DND-41 (cell line): ENCODE measurements around the gene SPDYE6.

ENCODE experiments used
- ATAC-seq: fragments of 200-7000 bp; cut with Tn5 transposase; 3 replicates; pipeline ENCODE4 v1.9.1; 2021; ENCODE audit warnings: low read depth; ENCODE audit not compliant: insufficient read depth
- DNase-seq: peaks from one replicate; pipeline ENCODE4 v3.0.0-alpha.2; 2020
- H2AFZ ChIP-seq: 2 replicates; pipeline ENCODE4 v1.6.0; 2012; ENCODE audit warnings: low read depth, low read length
- H3K27ac ChIP-seq: 2 replicates; pipeline ENCODE4 v1.5.1; 2012; ENCODE audit warnings: low read length, inconsistent platforms
- H3K27me3 ChIP-seq: fragments of 200-600 bp; sonication (generic); 2 replicates; pipeline ENCODE4 v1.6.0; 2012; ENCODE audit warnings: low read length, mild to moderate bottlenecking, inconsistent platforms; ENCODE audit not compliant: insufficient read depth, poor library complexity
- H3K36me3 ChIP-seq: 2 replicates; pipeline ENCODE4 v1.5.1; 2012; ENCODE audit warnings: low read length, inconsistent platforms; ENCODE audit not compliant: insufficient read depth
- H3K4me1 ChIP-seq: 2 replicates; pipeline ENCODE4 v1.5.1; 2012; ENCODE audit warnings: mild to moderate bottlenecking, low read length; ENCODE audit not compliant: insufficient read depth
- H3K4me2 ChIP-seq: 2 replicates; pipeline ENCODE4 v1.6.0; 2012; ENCODE audit warnings: mild to moderate bottlenecking, moderate library complexity, low read length, inconsistent platforms; ENCODE audit not compliant: insufficient read depth
- H3K4me3 ChIP-seq, 2 experiments: fragments of 200-600 bp in 1 of 2; shearing (Covaris generic) in 1 of 2; 2 replicates each; pipeline ENCODE4 v1.5.1; 2012 to 2016; ENCODE audit warnings: inconsistent platforms in 2 of 2, low read length in 2 of 2, mild to moderate bottlenecking in 2 of 2, low read depth in 1 of 2, moderate library complexity in 1 of 2
- H3K79me2 ChIP-seq: 2 replicates; pipeline ENCODE4 v1.6.0; 2012; ENCODE audit warnings: low read length, inconsistent platforms; ENCODE audit not compliant: insufficient read depth
- H3K9ac ChIP-seq: 2 replicates; pipeline ENCODE4 v1.6.0; 2012; ENCODE audit warnings: low read depth, mild to moderate bottlenecking, inconsistent platforms, low read length, moderate library complexity
- H3K9me3 ChIP-seq: 2 replicates; pipeline ENCODE4 v1.5.1; 2012; ENCODE audit warnings: low read length, moderate library complexity, mild to moderate bottlenecking, inconsistent platforms; ENCODE audit not compliant: insufficient read depth, severe bottlenecking
- H4K20me1 ChIP-seq: 2 replicates; pipeline ENCODE4 v1.6.0; 2012; ENCODE audit warnings: low read length; ENCODE audit not compliant: insufficient read depth
- EZH2 ChIP-seq: IDR thresholded peaks from 3 replicates; pipeline ENCODE4 v1.6.1; 2012; ENCODE audit warnings: borderline replicate concordance, low read depth, mild to moderate bottlenecking, moderate library complexity, low read length, inconsistent platforms; ENCODE audit not compliant: severe bottlenecking
- TF ChIP-seq, protein P1 (sequence below): IDR thresholded peaks from 2 replicates; pipeline ENCODE4 v1.5.1; 2012; ENCODE audit warnings: borderline replicate concordance, low read length, moderate library complexity, mild to moderate bottlenecking; ENCODE audit not compliant: poor library complexity, severe bottlenecking; ENCODE audit errors: extremely low read depth

The SPDYE6 gene

GRCh38 chr7:102395592-102395872 is 39.3 kb upstream of the SPDYE6 start:
- TF ChIP-seq EZH2, result no peak
- TF ChIP-seq, protein P1, sequence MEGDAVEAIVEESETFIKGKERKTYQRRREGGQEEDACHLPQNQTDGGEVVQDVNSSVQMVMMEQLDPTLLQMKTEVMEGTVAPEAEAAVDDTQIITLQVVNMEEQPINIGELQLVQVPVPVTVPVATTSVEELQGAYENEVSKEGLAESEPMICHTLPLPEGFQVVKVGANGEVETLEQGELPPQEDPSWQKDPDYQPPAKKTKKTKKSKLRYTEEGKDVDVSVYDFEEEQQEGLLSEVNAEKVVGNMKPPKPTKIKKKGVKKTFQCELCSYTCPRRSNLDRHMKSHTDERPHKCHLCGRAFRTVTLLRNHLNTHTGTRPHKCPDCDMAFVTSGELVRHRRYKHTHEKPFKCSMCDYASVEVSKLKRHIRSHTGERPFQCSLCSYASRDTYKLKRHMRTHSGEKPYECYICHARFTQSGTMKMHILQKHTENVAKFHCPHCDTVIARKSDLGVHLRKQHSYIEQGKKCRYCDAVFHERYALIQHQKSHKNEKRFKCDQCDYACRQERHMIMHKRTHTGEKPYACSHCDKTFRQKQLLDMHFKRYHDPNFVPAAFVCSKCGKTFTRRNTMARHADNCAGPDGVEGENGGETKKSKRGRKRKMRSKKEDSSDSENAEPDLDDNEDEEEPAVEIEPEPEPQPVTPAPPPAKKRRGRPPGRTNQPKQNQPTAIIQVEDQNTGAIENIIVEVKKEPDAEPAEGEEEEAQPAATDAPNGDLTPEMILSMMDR, result no peak
- peak overlapping the region; percentile 27 for H3K27ac ChIP-seq
- H3K4me1 ChIP-seq, result peaks cover 19% of the 10 kb centered on the region
- H4K20me1 ChIP-seq, result no peaks in the 10 kb centered on the region; the same call in 1 of the 2 replicates
- ATAC-seq (no peak), DNase-seq (no peak)
- peak overlapping the region; percentile 78 for H2AFZ ChIP-seq
- peaks cover 25% of the 10 kb centered on the region for H3K79me2 ChIP-seq
- no peaks in the 10 kb centered on the region for H3K9me3 ChIP-seq
- H3K4me3 ChIP-seq, result peak overlapping the region; percentile 89 to 95; a peak in 3 of 4 replicates
- H3K9ac ChIP-seq, result peak overlapping the region; percentile 86
- H3K4me2 ChIP-seq, result peak overlapping the region; percentile 97
- H3K36me3 ChIP-seq, result peaks cover 48% of the 10 kb centered on the region
- no peaks in the 10 kb centered on the region for H3K27me3 ChIP-seq

DNA sequence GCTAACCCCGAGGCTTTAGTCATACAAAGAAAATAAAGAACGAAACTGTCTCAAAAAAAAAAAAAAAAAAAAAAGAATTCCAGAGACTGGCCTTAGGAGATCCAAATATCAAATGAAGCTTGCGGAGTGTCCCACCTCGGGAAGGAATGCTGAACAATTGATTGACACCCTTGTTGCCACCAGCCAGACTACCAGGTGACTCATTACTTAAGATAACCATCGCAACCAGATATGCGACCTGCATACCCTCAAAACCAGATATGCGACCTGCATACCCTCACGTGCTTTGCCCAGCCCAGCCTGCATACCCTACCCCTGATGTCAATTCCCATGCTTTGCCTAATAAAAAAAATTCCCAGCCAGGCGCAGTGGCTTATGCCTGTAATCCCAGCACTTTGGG is 37.2 kb upstream of the SPDYE6 start:
- no peak overlapping the region for H3K4me2 ChIP-seq
- H3K9me3 ChIP-seq, result no peaks in the 10 kb centered on the region
- H2AFZ ChIP-seq, result no peak overlapping the region
- H3K4me3 ChIP-seq, result no peak overlapping the region
- H3K36me3 ChIP-seq, result peaks cover 33% of the 10 kb centered on the region
- TF ChIP-seq, protein P1, result no peak
- TF ChIP-seq EZH2, result no peak
- H3K4me1 ChIP-seq, result peaks cover 19% of the 10 kb centered on the region
- peaks cover 21% of the 10 kb centered on the region for H3K79me2 ChIP-seq
- no peaks in the 10 kb centered on the region for H3K27me3 ChIP-seq
- DNase-seq (no peak), ATAC-seq (no peak)
- H3K27ac ChIP-seq, result no peak overlapping the region
- H4K20me1 ChIP-seq, result no peaks in the 10 kb centered on the region; the same call in 1 of the 2 replicates
- no peak overlapping the region for H3K9ac ChIP-seq

DNA sequence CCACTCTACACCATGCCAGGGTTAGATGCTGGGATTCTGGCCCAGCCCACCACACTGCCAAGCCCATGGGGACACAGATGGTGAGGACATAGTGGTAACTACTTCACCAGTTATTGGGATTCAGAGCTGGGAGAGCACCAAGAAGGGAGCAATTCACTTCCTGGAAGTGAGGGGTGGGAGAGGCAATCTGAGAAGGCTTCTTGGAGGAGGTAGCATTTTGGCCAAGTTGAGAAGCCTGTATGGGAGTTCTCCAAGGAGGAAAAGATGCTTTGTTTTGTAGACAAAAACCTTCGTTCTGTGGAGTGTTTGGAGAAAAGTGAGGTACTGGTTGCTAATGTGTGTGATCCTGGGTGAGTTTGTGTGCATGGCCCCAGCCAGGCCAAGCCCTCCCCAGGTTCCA is 36.1 kb upstream of the SPDYE6 start:
- no peak for TF ChIP-seq EZH2
- TF ChIP-seq, protein P1, result no peak
- no peak for DNase-seq
- no peak overlapping the region for H3K9ac ChIP-seq
- H3K79me2 ChIP-seq, result peaks cover 11% of the 10 kb centered on the region
- H3K9me3 ChIP-seq, result no peaks in the 10 kb centered on the region
- H2AFZ ChIP-seq, result no peak overlapping the region
- H4K20me1 ChIP-seq, result no peaks in the 10 kb centered on the region; the same call in 1 of the 2 replicates
- peaks cover 16% of the 10 kb centered on the region for H3K4me1 ChIP-seq
- no peak for ATAC-seq
- no peak overlapping the region for H3K4me2 ChIP-seq
- H3K27me3 ChIP-seq, result no peaks in the 10 kb centered on the region
- H3K36me3 ChIP-seq, result peaks cover 38% of the 10 kb centered on the region
- H3K4me3 ChIP-seq, result no peak overlapping the region
- no peak overlapping the region for H3K27ac ChIP-seq
